Measurements from ENCODE around the gene SPECC1L. TPM values are rescaled to one million over a fixed set of nuclear protein-coding genes. Genes with fewer than 3 reads are reported as not detected.

Gene SPECC1L
- total RNA-seq, 1 donor, result 40.2 TPM

GRCh38 chr22:24329453-24329852 lies 58.8 kb downstream of the SPECC1L start:
- H3K4me3 ChIP-seq (ENCODE audit: low read depth, low read length), result no peak overlapping the region
- no peak for DNase-seq (ENCODE audit: low read depth)
- TF ChIP-seq CTCF (IDR thresholded peaks at IDR 0.05; ENCODE audit: insufficient read depth, low read depth, low read length), result no peak

- no peak for TF ChIP-seq CTCF (IDR thresholded peaks at IDR 0.05; ENCODE audit: insufficient read depth, low read depth, low read length)
- H3K4me3 ChIP-seq (ENCODE audit: low read depth, low read length), result no peak overlapping the region
- DNase-seq (ENCODE audit: low read depth), result no peak
These were observed 60.0 kb downstream of the SPECC1L start for GRCh38 chr22:24330636-24331035.

- no peak for TF ChIP-seq CTCF (IDR thresholded peaks at IDR 0.05; ENCODE audit: insufficient read depth, low read depth, low read length)
- peak; percentile 12 for DNase-seq (ENCODE audit: low read depth)
These were observed 61.1 kb downstream of the SPECC1L start for GRCh38 chr22:24331468-24332440.

GRCh38 chr22:24333301-24333700 lies 62.7 kb downstream of the SPECC1L start:
- TF ChIP-seq CTCF (IDR thresholded peaks at IDR 0.05; ENCODE audit: insufficient read depth, low read depth, low read length), result no peak
- H3K4me3 ChIP-seq (ENCODE audit: low read depth, low read length), result no peak overlapping the region
- no peak for DNase-seq (ENCODE audit: low read depth)

More at GRCh38 chr22:24331468-24332440, 61.1 kb downstream of the SPECC1L start:
- no peak overlapping the region for H3K4me3 ChIP-seq (ENCODE audit: low read depth, low read length)

GRCh38 chr22:24335496-24335895 lies 64.9 kb downstream of the SPECC1L start:
- TF ChIP-seq CTCF (IDR thresholded peaks at IDR 0.05; ENCODE audit: insufficient read depth, low read depth, low read length), result no peak
- H3K4me3 ChIP-seq (ENCODE audit: low read depth, low read length), result no peak overlapping the region
- DNase-seq (ENCODE audit: low read depth), result peak; percentile 40

GRCh38 chr22:24337894-24338645 lies 67.4 kb downstream of the SPECC1L start:
- no peak for TF ChIP-seq CTCF (IDR thresholded peaks at IDR 0.05; ENCODE audit: insufficient read depth, low read depth, low read length)
- no peak for DNase-seq (ENCODE audit: low read depth)
- no peak overlapping the region for H3K4me3 ChIP-seq (ENCODE audit: low read depth, low read length)
